SH-SY5Y (cell line): ENCODE measurements around the gene KIAA1328.

ENCODE experiments used
- GATA2 ChIP-seq: IDR thresholded peaks from 2 replicates; pipeline ENCODE4 v1.6.1; 2011; ENCODE audit warnings: mild to moderate bottlenecking, low read depth, low read length
- GATA3 ChIP-seq: IDR thresholded peaks from 2 replicates; pipeline ENCODE4 v1.6.1; 2011; ENCODE audit warnings: low read depth, mild to moderate bottlenecking, low read length, moderate library complexity

DNA sequence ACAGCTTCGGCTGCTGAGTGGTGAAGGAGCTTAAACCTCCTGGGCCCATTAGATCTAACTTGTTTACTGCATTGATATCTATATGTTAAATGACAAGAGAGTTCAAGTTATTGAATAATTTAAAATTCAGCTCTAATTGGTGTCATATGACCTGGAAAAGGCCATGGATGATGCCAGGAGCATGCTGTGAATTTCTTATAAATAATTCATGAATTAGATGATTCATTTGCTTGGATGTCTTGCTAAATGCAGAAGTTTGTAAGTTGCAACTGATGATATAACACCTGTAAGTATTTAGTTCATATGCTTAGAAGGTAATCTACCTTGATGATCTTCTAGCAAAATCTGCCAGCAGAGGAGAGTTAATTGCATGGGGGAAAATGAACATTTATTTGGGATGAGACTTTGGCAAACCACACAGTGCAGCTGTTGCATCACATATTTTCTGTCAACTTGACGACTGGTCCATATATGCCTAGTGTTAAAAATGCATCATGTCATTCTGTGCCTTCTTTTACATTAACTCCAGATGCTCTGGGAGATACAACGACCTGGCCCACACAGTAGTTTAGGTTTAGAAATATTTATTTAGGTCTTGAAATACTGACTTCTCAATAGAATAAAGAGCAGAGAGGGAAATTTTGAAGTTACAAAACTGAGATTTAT is 226.3 kb downstream of the KIAA1328 start:
- TF ChIP-seq GATA2 (no peak), GATA3 (no peak)
